ENCODE results near the gene PPP3CA.

The PPP3CA gene

GRCh38 chr4:101286663-101287062 is 60.7 kb downstream of the PPP3CA start:
- no peak for DNase-seq

- no peak for DNase-seq
These were observed 61.3 kb downstream of the PPP3CA start for GRCh38 chr4:101285985-101286384.

- DNase-seq = no peak
These were observed 62.8 kb downstream of the PPP3CA start for GRCh38 chr4:101284546-101284945.

GRCh38 chr4:101283434-101283833 is 63.9 kb downstream of the PPP3CA start:
- no peak for DNase-seq

- no peak for DNase-seq
These were observed 65.1 kb downstream of the PPP3CA start for GRCh38 chr4:101282076-101282844.

DNA sequence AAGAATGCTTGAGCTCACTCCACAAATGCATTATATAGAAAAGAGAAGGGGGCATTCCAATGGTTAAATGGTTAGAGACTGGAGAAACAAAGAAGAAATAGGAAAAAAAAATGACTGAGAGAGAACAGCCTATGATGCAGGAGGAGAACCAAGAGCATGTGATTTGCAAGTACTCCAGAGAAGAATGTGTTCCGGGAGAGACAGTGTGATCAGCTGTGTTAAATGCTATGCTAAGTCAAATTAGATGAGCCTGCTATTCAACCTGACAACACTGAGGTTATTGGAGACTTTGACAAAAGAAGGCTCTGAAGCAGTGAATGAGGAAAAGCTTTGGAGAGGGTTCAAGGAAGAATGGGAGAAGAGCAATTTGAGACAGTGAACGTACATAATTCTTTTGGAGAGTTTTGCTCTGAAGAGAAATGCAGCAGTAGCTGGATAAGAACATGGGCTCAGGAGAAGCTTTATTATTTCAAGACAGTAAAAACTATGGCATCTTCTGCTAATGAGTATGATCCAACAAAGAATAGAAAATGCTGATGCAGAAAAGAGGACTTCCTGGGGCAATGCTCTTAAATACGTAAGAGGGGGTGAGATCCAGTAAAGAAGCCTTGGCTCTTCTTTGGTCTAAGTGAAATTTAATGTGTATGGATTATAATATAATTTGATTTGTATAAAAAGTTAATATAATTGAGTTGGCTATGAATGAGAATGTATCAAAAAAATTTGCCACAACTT is 66.3 kb downstream of the PPP3CA start:
- no peak for DNase-seq

DNA sequence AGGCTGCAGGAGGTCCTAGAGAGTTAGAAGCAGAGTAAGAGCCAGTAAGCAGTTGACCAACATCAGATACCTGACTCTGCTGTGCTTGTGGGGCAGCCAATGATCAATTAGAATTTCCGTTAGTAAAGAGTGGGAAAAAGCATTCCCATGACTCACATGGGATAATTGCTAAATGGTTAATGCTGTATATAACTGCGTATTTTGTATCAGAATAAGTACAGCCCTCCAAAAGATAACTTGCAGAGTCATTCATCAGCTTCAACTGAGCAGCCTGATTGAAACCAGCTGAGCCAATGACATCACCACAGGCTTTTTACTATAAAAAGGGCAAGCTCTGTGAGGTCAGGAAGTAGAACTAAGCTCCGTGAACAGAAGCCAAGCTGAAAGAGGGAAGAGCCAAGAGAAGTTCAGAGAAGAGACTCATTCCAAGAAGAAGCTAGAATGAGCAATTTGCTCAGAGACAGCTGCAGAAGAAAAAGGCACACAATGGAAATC is 67.9 kb downstream of the PPP3CA start:
- no peak for DNase-seq

GRCh38 chr4:101277671-101278070 is 69.7 kb downstream of the PPP3CA start:
- DNase-seq = no peak

DNA sequence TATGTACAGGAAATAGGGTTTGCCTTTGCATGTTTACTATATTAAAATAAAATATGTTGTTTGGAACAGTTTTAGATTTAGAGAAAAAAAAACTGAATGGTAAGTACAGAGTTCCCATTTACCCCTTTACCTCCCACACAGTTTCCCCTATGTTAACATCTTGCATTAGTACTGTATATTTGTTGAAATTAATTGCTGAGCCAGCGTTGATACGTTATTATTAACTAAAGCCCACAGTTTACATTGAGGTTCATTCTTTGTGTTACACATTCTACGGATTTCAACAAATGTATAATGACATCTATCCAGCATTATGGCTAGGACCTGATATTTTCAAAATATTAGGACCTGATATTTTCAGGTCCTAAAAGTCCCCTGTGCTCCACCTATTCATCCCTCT is 70.7 kb downstream of the PPP3CA start:
- no peak for DNase-seq

GRCh38 chr4:101274888-101275752 is 72.2 kb downstream of the PPP3CA start:
- no peak for DNase-seq

DNA sequence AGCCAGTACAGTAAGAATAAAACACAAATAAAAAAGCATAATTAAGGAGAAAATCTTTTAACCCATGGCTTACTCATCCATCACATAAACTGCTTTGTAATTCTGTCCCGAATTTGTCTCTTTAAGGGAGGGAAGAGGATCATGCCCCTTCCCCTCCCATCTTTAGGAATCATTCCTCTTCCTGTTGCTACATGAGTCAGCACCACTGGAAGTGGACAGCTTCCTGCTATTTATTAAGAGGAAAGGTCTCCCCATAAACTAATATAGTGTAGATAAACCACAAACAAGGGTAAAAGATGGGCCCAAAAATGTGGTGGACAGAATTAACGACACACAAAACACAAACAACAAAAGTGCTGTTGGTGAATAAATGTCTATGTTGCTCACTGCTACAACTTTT is 75.8 kb downstream of the PPP3CA start:
- no peak for DNase-seq

DNA sequence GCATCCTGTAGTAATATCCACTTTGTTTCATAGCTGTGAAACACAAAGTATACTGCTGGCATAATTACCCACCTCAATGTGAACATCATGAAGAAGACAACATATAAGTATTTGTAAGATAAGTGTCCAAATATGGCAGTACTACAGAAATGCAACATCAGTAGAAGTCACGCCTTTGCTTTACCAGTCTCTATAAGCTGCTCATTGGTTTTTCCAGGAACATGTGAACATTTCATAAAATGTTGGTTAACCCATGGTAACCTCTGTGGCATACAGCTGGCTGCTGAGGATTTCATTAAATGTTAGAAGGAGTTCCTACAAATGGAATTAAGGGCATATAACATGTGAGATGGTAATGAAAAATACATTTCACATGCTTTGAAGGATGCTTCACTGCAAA is 77.6 kb downstream of the PPP3CA start:
- DNase-seq = no peak

GRCh38 chr4:101265816-101266172 is 81.5 kb downstream of the PPP3CA start:
- DNase-seq = no peak

DNA sequence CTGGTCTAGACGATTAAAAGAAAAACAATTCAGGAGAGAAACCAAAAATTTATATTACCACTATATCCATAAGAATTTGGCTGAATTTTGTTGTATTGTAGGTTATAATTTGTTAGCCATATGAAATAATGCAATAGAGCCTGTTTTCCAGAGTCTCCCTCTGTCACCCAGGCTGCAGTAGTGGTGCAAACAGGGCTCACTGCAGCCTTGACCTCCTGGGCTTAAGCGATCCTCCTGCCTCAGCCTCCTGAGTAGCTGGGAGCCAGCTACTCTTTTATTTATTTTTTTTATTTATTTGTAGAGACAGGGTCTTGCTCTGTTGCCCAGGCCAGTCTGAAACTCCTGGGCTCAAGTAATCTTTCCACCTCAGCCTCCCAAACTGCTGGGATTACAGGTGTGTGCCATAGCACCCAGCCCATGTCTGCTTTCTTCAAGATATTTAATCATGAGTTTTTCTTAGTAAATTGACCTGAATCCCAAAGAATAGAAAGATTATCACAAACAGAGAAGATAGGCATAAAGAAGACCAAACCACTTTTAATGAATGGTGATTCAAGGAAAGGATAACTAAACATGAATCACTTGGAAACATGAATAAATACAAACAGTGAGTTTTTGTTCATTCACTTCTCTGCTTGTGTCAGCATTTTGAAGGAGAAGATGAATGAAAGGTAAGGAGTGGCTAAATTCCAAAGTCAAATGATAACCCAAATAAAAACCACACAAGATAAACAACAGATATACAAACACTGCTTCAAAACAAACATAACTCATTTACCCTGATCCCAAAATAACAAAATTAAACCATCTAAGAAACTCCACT is 82.1 kb downstream of the PPP3CA start:
- DNase-seq = no peak

- DNase-seq = no peak
These were observed 82.8 kb downstream of the PPP3CA start for GRCh38 chr4:101264512-101264911.

- DNase-seq = no peak
These were observed 84.6 kb downstream of the PPP3CA start for GRCh38 chr4:101262683-101263082.

DNA sequence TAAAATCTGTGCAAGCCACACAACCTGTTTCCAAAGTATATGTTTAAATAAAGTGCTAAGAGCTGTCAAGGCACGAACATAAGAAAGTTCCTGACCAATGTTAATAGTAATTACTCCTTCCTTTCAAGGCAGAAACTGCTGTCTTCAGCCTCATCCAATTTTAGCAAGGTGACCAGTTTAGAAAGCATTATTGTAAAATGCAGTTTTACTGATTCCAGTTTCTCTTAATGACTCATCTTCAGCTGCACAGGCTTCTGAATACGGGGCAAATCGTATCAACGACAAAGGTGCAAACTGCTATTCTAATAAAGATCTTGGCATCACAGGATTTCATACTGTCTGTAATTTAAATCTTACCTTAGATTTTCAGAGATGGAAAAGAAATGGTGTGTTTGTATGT is 87.5 kb downstream of the PPP3CA start:
- DNase-seq = no peak

- DNase-seq = no peak
These were observed 88.4 kb downstream of the PPP3CA start for GRCh38 chr4:101258883-101259282.

GRCh38 chr4:101256222-101256621 is 91.1 kb downstream of the PPP3CA start:
- no peak for DNase-seq

GRCh38 chr4:101254776-101255175 is 92.5 kb downstream of the PPP3CA start:
- DNase-seq = no peak

- DNase-seq = no peak
These were observed 94.2 kb downstream of the PPP3CA start for GRCh38 chr4:101253121-101253520.

DNA sequence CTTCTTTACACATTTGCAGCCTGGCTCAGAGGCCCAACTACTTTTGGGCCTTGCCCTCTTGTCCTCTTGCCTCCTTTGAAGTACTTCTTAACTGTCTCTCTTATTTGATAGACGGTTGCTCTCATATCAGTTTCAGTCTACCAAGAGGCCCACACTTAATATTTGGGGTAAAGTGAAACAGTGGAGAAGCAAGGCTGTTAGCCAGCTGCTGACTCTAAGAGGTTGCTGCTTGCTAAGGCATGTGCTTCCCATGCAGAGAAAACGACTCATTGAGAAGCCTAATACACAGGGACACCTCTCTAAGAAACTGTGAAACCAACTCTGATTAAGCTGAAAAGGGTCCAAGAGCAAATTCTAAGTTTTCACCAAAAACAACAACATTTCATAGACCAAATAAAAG is 94.6 kb downstream of the PPP3CA start:
- no peak for DNase-seq

Measured in effector CD4-positive, alpha-beta T cell (primary cell).